CD4-positive, alpha-beta T cell treated with Interleukin-17A for 4 hours (primary cell): ENCODE results near the gene ZNF747.

Experiments used
- DNase-seq: peaks from one replicate; pipeline ENCODE4 v3.0.0-alpha.2; 2020; ENCODE audit warnings: mixed read lengths

ZNF747 gene

DNA sequence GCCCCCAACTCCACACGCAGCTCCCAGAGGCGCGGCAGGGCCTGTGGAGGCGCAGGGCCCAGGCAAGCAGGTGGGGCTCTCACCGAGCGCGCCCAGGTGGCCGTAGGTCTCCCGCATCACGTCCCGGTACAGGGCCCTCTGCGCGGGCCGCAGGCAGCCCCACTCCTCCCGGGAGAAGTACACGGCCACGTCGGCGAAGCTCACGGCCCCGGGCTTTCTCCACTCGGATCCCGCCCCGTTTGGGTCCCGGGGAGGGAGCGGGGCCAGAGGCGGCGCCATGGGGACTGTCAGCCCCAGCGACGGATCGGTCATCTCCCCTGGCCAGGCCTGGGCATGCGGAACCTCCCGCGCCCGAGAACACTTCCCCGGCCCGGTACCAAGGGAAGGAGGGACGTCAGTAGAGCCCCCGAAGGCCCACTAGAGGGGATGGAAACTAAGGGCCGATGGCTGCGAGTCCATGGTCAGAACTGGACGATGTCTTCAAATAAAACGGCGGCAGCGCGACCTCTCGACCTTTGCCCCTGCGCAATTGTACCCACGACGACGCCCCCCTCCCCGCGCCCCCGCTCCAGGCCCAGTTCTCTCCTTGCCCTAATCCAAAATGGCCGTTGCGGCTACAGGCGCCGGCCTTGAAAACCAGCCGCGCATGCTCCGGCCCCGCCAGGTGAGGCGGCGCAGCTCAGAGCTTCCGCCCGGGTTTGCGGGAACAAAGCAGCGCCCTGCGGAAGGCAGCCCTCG, at the start of gene ZNF747:
TSS of gene ZNF747 (minus strand) at position 491 of the 738 bp plus-strand sequence. CDS start at position 312, 179 bp downstream.
- peak; percentile 94 for DNase-seq

DNA sequence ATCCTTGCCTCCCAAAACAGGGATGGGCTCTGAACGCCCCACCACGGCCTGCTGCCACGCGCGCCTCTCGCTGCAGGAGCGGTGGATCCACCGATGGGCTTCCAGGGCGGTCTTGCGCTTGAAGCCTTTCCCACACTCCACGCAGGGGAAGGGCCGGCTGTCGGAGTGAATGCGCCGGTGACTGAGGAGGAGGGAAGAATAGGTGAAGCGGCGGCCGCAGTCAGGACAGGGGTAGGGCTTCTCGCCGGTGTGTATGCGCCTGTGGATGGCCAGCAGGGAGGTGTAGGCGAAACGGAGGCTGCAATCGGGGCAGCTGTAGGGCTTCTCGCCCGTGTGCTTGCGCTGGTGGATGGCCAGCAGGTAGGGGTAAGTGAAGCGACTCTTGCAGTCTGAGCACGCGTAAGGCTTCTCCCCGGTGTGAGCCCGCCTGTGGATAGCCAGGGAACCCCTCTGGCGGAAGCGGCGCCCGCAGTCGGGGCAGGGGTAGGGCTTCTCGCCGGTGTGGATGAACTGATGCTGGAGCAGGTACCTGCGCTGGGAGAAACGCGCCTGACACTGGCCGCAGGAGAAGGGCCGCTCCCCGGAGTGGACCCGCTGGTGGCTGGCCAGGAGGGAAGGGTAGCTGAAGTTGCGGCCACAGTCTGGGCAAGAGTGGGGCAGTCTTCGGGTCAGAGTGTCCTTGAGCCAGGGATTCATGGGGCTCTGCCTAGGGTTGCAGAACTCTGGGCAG, 48.1 kb upstream of the ZNF747 start:
- DNase-seq, result no peak

GRCh38 chr16:30581457-30581856, 46.8 kb upstream of the ZNF747 start:
- DNase-seq, result no peak

DNA sequence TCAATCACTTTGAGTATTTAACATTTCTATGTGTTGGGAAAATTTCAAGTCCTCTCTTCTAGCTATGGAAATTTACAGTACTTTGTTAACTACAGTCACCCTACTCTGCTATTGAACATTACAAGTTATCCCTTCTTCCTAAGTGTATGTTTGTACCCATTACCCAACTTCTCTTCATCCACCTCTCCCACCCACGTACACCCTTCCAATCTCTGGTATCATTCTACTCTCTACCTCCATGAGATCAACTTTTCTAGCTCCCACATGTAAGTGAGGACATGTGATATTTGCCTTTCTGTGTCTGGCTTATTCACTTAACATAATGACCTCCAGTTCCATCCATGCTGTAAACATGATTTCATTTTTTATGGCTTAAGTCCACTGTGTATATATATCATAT, 40.0 kb upstream of the ZNF747 start:
- no peak for DNase-seq

GRCh38 chr16:30571445-30572322, 37.0 kb upstream of the ZNF747 start, which contains the start of gene ZNF688:
ZNF688 (minus strand) TSS chr16:30571714; CDS start chr16:30571629, 85 bp downstream.
- DNase-seq, result peak; percentile 94

GRCh38 chr16:30570636-30571444, 36.2 kb upstream of the ZNF747 start:
- no peak for DNase-seq

- no peak for DNase-seq
Observed at GRCh38 chr16:30569746-30570635, 35.3 kb upstream of the ZNF747 start.

- no peak for DNase-seq
Observed at GRCh38 chr16:30569281-30569680, 34.6 kb upstream of the ZNF747 start.

DNA sequence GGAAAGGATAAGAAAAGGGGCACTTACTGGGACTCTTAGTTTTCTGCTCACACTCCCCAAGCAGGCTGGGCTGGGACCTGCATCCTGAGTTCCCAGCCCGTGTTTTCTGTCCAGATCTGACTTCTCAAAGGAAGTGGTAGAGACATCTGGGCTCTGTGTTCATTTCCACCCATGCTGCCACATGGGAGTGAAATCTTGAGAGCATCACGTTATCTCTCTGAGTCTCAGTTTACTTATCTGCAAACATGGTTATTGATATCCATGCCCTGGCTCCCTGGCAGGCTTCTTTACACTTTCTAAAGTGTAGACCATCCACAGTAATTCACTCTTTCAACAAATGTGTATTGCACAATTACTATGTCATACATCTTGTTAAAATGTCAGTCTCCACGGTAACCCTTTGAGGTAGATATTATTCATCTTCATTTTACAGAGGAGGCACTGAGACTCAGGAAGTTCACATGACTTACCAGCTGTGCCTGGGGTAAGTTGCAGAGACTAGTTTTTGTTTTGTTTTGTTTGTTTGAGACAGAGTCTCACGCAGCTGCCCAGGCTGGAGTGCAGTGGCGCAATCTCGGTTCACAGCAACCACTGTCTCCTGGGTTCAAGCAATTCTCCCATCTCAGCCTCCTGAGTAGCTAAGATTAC, 33.5 kb upstream of the ZNF747 start:
- peak; percentile 69 for DNase-seq

- DNase-seq, result peak; percentile 66
Observed at GRCh38 chr16:30567160-30567990, 32.7 kb upstream of the ZNF747 start.

DNA sequence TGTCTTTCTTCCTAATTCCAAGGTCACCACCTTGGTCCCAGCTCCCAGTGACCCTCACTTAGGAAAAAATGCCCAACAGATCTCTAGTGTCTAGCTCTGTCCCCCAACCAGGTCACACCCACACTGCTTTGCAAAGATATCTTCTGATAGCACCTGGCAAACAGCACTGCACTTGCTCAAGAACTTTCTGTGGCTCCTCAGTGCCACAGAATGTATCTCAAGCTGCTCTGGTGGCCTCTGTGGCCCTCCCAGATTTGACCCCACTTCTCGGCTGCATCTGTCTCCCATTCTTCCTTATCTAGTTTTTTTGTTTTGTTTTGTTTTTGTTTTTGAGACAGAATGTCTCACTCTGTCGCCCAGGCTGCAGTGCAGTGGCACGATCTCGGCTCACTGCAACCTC, 31.9 kb upstream of the ZNF747 start:
- no peak for DNase-seq

GRCh38 chr16:30565984-30566383, 31.3 kb upstream of the ZNF747 start:
- no peak for DNase-seq

- DNase-seq, result no peak
Observed at GRCh38 chr16:30565526-30565925, 30.9 kb upstream of the ZNF747 start.

- no peak for DNase-seq
Observed at GRCh38 chr16:30562021-30562420, 27.4 kb upstream of the ZNF747 start.

GRCh38 chr16:30561089-30561816, 26.6 kb upstream of the ZNF747 start:
- peak; percentile 52 for DNase-seq

- DNase-seq, result no peak
Observed at GRCh38 chr16:30559690-30560089, 25.0 kb upstream of the ZNF747 start.

- DNase-seq, result no peak
Observed at GRCh38 chr16:30558789-30559377, 24.2 kb upstream of the ZNF747 start.

DNA sequence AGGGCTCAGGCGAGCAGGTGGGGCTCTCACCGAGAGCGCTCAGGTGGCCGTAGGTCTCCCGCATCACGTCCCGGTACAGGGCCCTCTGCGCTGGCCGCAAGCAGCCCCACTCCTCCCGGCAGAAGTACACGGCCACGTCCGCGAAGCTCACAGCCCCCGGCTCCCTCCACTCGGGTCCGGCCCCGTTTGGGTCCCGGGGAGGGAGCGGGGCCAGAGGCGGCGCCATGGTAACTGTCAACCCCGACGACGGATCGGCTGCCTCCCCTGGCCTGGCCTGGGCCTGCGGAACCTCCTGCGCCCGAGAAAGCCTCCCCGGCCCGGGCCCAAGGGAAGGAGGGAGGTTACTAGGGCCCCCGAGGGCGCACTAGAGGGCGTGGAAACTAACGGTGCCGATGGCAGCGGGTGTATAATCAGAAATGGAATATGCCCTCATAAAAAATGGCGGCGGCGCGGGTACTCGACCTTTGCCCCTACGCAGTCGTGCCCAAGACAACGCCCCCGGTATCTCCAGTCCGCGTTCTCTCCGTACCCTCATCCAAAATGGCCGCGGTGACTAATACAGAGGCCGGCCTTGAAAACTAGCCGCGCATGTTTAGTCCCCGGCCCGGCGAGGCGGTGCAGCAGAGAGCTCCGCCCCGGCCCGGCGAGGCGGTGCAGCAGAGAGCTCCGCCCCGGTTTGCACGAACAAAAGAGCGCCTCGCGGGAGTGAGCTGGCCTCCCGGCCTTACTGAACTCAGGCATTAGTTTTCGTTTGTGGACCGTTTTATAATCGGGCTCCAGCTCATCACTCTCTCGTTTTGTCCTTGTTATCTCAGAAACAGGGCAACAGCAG, 23.5 kb upstream of the ZNF747 start, which contains the start of gene ZNF764:
TSS of gene ZNF764 (minus strand) at position 418 of the 832 bp plus-strand sequence. CDS start at position 226, 192 bp downstream.
- DNase-seq, result peak; percentile 97
